GM23248 (cell line): ENCODE measurements around the gene SLC26A6. TPM values are rescaled to one million over a fixed set of nuclear protein-coding genes. Genes with fewer than 3 reads are reported as not detected.

ENCODE experiments used
- DNase-seq: peaks from one replicate; pipeline ENCODE4 v3.0.0-alpha.2; 2015
- H2AFZ ChIP-seq: fragments of 200-600 bp; sonication (generic); 2 replicates; pipeline ENCODE4 v1.6.1; 2016; ENCODE audit warnings: antibody characterized with exemption
- H3F3A ChIP-seq: fragments of 200-600 bp; sonication (generic); 2 replicates; pipeline ENCODE4 v1.6.1; 2016; ENCODE audit warnings: mild to moderate bottlenecking, antibody characterized with exemption, mixed run types; ENCODE audit not compliant: insufficient read depth
- H3K27ac ChIP-seq: fragments of 200-600 bp; sonication (generic); 2 replicates; pipeline ENCODE4 v1.5.1; 2016; ENCODE audit warnings: mild to moderate bottlenecking
- H3K27me3 ChIP-seq: fragments of 200-600 bp; sonication (generic); replicated peaks from 2 replicates; pipeline ENCODE4 v1.6.1; 2016; ENCODE audit warnings: mild to moderate bottlenecking; ENCODE audit not compliant: insufficient read depth
- H3K36me3 ChIP-seq: fragments of 200-600 bp; sonication (generic); 2 replicates; pipeline ENCODE4 v1.6.1; 2016; ENCODE audit warnings: low read depth, mild to moderate bottlenecking
- H3K4me1 ChIP-seq: fragments of 200-600 bp; sonication (generic); 2 replicates; pipeline ENCODE4 v1.6.1; 2016; ENCODE audit warnings: mild to moderate bottlenecking; ENCODE audit not compliant: insufficient read depth
- H3K4me2 ChIP-seq: fragments of 200-600 bp; sonication (generic); one replicate; pipeline ENCODE4 v1.6.1; 2016; ENCODE audit warnings: mild to moderate bottlenecking; ENCODE audit not compliant: unreplicated experiment
- H3K4me3 ChIP-seq: fragments of 200-600 bp; sonication (generic); 2 replicates; pipeline ENCODE4 v1.5.1; 2016; ENCODE audit warnings: mild to moderate bottlenecking
- H3K79me2 ChIP-seq: fragments of 200-600 bp; sonication (generic); 2 replicates; pipeline ENCODE4 v1.6.1; 2016; ENCODE audit warnings: mild to moderate bottlenecking; ENCODE audit not compliant: insufficient read depth
- H3K9ac ChIP-seq: fragments of 200-600 bp; sonication (generic); 2 replicates; pipeline ENCODE4 v1.6.1; 2016; ENCODE audit warnings: mild to moderate bottlenecking
- H3K9me2 ChIP-seq: fragments of 200-600 bp; sonication (generic); 2 replicates; pipeline ENCODE4 v1.6.1; 2016; ENCODE audit warnings: mixed run types, mild to moderate bottlenecking, moderate library complexity; ENCODE audit not compliant: insufficient read depth
- H3K9me3 ChIP-seq: fragments of 200-600 bp; sonication (generic); one replicate; pipeline ENCODE4 v1.6.1; 2017; ENCODE audit warnings: low read depth
- H4K20me1 ChIP-seq: fragments of 200-600 bp; sonication (generic); 2 replicates; pipeline ENCODE4 v1.6.0; 2016; ENCODE audit not compliant: insufficient read depth
- EZH2 ChIP-seq: fragments of 200-600 bp; sonication (generic); IDR thresholded peaks from 2 replicates; pipeline ENCODE4 v1.6.1; 2018; ENCODE audit warnings: antibody characterized with exemption, mild to moderate bottlenecking; ENCODE audit not compliant: insufficient read depth, poor library complexity, severe bottlenecking
- EZH2phosphoT487 ChIP-seq: fragments of 200-600 bp; sonication (generic); IDR thresholded peaks from 2 replicates; pipeline ENCODE4 v1.6.1; 2018; ENCODE audit warnings: antibody characterized with exemption, moderate library complexity, mild to moderate bottlenecking, low read depth; ENCODE audit not compliant: insufficient read depth
- WGBS, 2 experiments: methylation state at CpG; one replicate each; pipeline ENCODE4 v1.1.6; 2015 to 2017; ENCODE audit warnings: low lambda C conversion rate in 2 of 2, low coverage in 1 of 2; ENCODE audit errors: missing lambda C conversion rate in 2 of 2; 5-methylcytosine and 5-hydroxymethylcytosine counted together
- in situ Hi-C: fragments of 300-500 bp; cut with MboI; formaldehyde crosslinking; loops from 2 replicates; pipeline ENCODE4 v1.15.0; 2020
- polyA plus RNA-seq: library from polyadenylated mRNA; unstranded; fragments of >200 nt; fragmentation: Nextera tagmentation; extraction: Ambion mirVana; gene quantifications from 2 replicates; pipeline ENCODE4 v1.2.1, GENCODE V29; 2016
- total RNA-seq: library from RNA; depleted of rRNA; stranded (reverse); fragments of >200 nt; shearing (Covaris generic); gene quantifications from 2 replicates; pipeline ENCODE4 v1.2.3, GENCODE V29; 2014; rRNA removed

The SLC26A6 gene
- 21.1 and 28.3 TPM in 2 replicates for total RNA-seq
- 11.2 and 13.4 TPM in 2 replicates for polyA plus RNA-seq

GRCh38 chr3:48635222-48636021 lies at the start of gene SLC26A6:
Gene SLC26A6 (minus strand): TSS chr3:48635461. CDS start chr3:48635393, 68 bp downstream.
- peak within 1 kb of the TSS; percentile 91 for H3K9ac ChIP-seq
- in situ Hi-C loops: no loop called here
- H3K4me1 ChIP-seq: peaks cover 8% of the 10 kb centered on the region; the same call in 1 of the 2 replicates
- H3K4me3 ChIP-seq: peak within 1 kb of the TSS; percentile 99
- H2AFZ ChIP-seq: peak within 1 kb of the TSS; percentile 90
- no peaks in the 10 kb centered on the region for H3F3A ChIP-seq
- no peaks in the 10 kb centered on the region for H3K27me3 ChIP-seq
- peak within 1 kb of the TSS; percentile 88 for H3K4me2 ChIP-seq
- TF ChIP-seq EZH2phosphoT487 (no peak), EZH2 (no peak)
- no peaks in the 10 kb centered on the region for H3K9me2 ChIP-seq
- H3K9me3 ChIP-seq: no peaks in the 10 kb centered on the region
- H4K20me1 ChIP-seq: no peaks in the 10 kb centered on the region; the same call in 1 of the 2 replicates
- no peaks in the 10 kb centered on the region for H3K36me3 ChIP-seq
- WGBS, 2 experiments: 0 to 1% methylated on average over 59 to 66 of the region's 68 CpGs
- peak; percentile 99 for DNase-seq
- peaks cover 23% of the 10 kb centered on the region for H3K79me2 ChIP-seq
- peak within 1 kb of the TSS; percentile 51 for H3K27ac ChIP-seq

DNA sequence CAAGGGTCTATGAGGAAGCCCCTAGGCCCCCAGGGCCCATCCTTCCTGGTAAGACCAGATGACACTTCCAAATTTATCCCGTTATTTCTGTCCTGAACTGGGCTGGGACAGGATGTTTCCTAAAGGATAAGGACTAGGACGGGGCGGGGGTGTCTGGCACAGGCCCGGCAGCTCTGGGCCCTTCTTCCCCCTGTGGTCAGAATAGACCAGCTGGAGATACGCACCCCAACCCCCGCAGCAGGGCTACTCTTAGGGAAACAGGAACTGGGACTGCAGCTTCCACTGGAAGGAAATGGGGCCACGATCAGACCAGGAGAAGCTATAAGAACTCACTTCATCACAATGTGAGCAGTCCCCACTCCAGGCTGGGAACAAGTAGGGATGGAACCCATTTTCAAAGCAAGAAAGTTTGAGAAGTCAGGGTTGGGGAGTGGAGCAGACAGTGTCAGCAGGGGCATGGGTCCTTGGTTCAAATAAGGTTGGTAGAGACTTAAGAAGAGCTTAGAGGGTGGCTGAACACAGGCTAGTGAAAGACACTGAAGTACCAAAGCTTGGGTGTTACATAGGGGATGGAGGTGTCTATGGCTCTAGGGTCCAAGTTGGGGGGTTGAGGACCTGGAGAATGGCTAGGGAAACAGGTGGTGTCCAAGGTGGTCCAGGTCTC lies 49.4 kb upstream of the SLC26A6 start:
- DNase-seq: peak; percentile 55
- peaks cover 14% of the 10 kb centered on the region for H3K4me1 ChIP-seq
- in situ Hi-C loops: no loop called here
- peak overlapping the region; percentile 96 for H3K4me3 ChIP-seq
- H2AFZ ChIP-seq: peak overlapping the region; percentile 27
- H3K36me3 ChIP-seq: peaks cover 20% of the 10 kb centered on the region; the same call in 1 of the 2 replicates
- no peaks in the 10 kb centered on the region for H3K27me3 ChIP-seq
- H3K9ac ChIP-seq: peak overlapping the region; percentile 42
- H3K9me3 ChIP-seq: no peaks in the 10 kb centered on the region
- 14 to 25% methylated on average over 7 of the region's 7 CpGs for WGBS, 2 experiments
- peak overlapping the region; percentile 77 for H3K4me2 ChIP-seq
- H3K79me2 ChIP-seq: peaks cover 20% of the 10 kb centered on the region
- no peaks in the 10 kb centered on the region for H4K20me1 ChIP-seq
- peaks cover 15% of the 10 kb centered on the region for H3F3A ChIP-seq
- no peak for TF ChIP-seq EZH2
- no peak for TF ChIP-seq EZH2phosphoT487
- no peaks in the 10 kb centered on the region for H3K9me2 ChIP-seq
- H3K27ac ChIP-seq: no peak overlapping the region

- H3K4me3 ChIP-seq: peak overlapping the region; percentile 96
- in situ Hi-C loops: no loop called here
- H3K4me1 ChIP-seq: peaks cover 14% of the 10 kb centered on the region
- H3K27ac ChIP-seq: no peak overlapping the region
- peaks cover 15% of the 10 kb centered on the region for H3F3A ChIP-seq
- TF ChIP-seq EZH2: no peak
- no peak for TF ChIP-seq EZH2phosphoT487
- WGBS, 2 experiments: 15 to 24% methylated on average over 6 to 8 of the region's 8 CpGs
- H3K9me2 ChIP-seq: no peaks in the 10 kb centered on the region
- no peaks in the 10 kb centered on the region for H3K27me3 ChIP-seq
- peak overlapping the region; percentile 77 for H3K4me2 ChIP-seq
- no peaks in the 10 kb centered on the region for H4K20me1 ChIP-seq
- DNase-seq: peak; percentile 37
- H3K79me2 ChIP-seq: peaks cover 14% of the 10 kb centered on the region
- H2AFZ ChIP-seq: peak overlapping the region; percentile 27; the same call in 1 of the 2 replicates
- peak overlapping the region; percentile 42 for H3K9ac ChIP-seq
- no peaks in the 10 kb centered on the region for H3K9me3 ChIP-seq
- H3K36me3 ChIP-seq: peaks cover 14% of the 10 kb centered on the region; the same call in 1 of the 2 replicates
Measured at GRCh38 chr3:48684054-48684349, 48.7 kb upstream of the SLC26A6 start.

DNA sequence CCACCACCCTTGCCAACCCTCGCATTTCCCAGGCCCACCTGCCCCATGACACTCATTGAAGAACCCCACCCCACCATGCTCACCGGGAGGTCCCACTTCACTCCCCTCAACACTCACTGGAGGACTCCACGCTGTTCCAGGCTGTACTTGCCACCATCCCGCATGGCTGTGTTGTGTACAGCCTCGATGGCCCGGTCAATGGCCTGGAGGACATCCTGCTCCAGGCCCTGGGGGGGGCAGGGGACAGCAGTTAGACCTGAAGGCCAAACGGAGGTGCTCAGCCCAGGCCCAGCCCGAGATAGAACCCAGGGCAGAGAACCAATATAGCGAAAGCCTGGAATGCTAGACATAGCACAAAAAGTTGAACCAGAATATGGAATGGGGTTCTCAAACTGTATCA lies 47.5 kb upstream of the SLC26A6 start:
- H3K9ac ChIP-seq: no peak overlapping the region
- H3K27me3 ChIP-seq: no peaks in the 10 kb centered on the region
- H3K4me1 ChIP-seq: peaks cover 17% of the 10 kb centered on the region
- whole genome bisulfite sequencing, 2 experiments: 90 to 93% methylated on average over 9 of the region's 9 CpGs
- H3K79me2 ChIP-seq: peaks cover 12% of the 10 kb centered on the region
- no peak overlapping the region for H2AFZ ChIP-seq
- no peak for DNase-seq
- no peaks in the 10 kb centered on the region for H3K9me3 ChIP-seq
- H3F3A ChIP-seq: peaks cover 14% of the 10 kb centered on the region
- no peak overlapping the region for H3K4me3 ChIP-seq
- TF ChIP-seq EZH2phosphoT487: no peak
- no peak for TF ChIP-seq EZH2
- in situ Hi-C loops: no loop called here
- peaks cover 10% of the 10 kb centered on the region; the same call in 1 of the 2 replicates for H3K36me3 ChIP-seq
- no peaks in the 10 kb centered on the region for H3K9me2 ChIP-seq
- no peak overlapping the region for H3K27ac ChIP-seq
- no peak overlapping the region for H3K4me2 ChIP-seq
- H4K20me1 ChIP-seq: no peaks in the 10 kb centered on the region
